ENCODE results near the gene BCOR. TPM values are rescaled to one million over a fixed set of nuclear protein-coding genes. Genes with fewer than 3 reads are reported as not detected.
A peak's percentile ranks its signal among the peaks of the same experiment; 100 is the strongest.

BCOR gene
- total RNA-seq, 2 experiments from 2014 or later, result 48.0 to 64.3 TPM

DNA sequence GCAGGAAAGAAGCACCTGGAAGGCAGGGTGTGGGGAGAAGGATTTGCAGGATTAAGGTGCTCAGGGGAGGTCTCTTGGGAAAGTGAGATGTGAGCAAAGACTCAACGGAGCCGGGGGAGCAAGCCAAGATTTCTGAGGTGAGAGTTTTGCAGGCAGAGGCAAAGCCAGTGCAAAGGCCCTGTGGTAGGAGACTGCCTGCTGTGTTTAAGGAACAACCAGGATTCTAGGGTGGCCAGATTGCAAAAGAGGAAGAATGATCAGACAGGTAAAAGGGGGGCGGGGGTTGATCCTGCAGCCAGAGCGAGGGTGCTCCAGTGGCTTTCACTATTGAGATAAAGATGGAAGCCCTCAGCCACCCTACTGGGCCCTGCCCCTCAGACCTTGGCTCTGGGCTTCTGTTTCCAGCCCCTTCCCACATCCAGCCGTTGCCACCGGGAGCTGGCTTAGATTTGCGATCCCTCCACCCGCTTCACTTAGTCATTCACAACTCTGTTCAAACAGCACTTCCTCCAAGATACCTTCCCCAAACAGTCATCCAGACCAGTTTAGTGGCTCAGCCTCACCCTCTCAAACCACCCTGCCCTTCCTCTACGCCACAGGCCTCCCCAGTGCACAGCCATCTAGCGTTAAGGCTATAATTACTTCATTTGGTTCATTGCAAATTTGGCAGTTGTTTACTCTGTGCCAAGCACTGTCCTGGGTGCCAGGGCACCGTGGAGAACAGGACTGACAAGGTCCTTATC is 23.3 kb upstream of the BCOR start:
- ChIA-PET POLR2A (no interaction called here), CTCF (ENCODE audit: unreplicated experiment) (no interaction called here)
- no peaks in the 10 kb centered on the region for H3K9me3 ChIP-seq (ENCODE audit: low read length)
- H3K4me2 ChIP-seq (ENCODE audit: low read length), result no peak overlapping the region; the same call in 1 of the 2 replicates
- no TSS peak for BruUV-seq (replicated peaks)
- H2AFZ ChIP-seq (ENCODE audit: low read length), result no peak overlapping the region
- H3K4me3 ChIP-seq (ENCODE audit: low read depth, low read length, poor library complexity, severe bottlenecking), result no peak overlapping the region
- intact Hi-C loops (cut with micrococcal nuclease; ENCODE audit: unreplicated experiment), result no loop called here
- no peaks in the 10 kb centered on the region for H3K9me2 ChIP-seq (ENCODE audit: insufficient read depth, low read length)
- no peaks in the 10 kb centered on the region for H3K36me3 ChIP-seq (ENCODE audit: insufficient read depth, low read length)
- H3K4me1 ChIP-seq (ENCODE audit: insufficient read depth, low read length, poor library complexity, severe bottlenecking), result peaks cover 44% of the 10 kb centered on the region
- TF ChIP-seq EZH2phosphoT487 (IDR thresholded peaks at IDR 0.05; ENCODE audit: borderline replicate concordance, low read depth, low read length), result no peak
- TF ChIP-seq, protein P1, sequence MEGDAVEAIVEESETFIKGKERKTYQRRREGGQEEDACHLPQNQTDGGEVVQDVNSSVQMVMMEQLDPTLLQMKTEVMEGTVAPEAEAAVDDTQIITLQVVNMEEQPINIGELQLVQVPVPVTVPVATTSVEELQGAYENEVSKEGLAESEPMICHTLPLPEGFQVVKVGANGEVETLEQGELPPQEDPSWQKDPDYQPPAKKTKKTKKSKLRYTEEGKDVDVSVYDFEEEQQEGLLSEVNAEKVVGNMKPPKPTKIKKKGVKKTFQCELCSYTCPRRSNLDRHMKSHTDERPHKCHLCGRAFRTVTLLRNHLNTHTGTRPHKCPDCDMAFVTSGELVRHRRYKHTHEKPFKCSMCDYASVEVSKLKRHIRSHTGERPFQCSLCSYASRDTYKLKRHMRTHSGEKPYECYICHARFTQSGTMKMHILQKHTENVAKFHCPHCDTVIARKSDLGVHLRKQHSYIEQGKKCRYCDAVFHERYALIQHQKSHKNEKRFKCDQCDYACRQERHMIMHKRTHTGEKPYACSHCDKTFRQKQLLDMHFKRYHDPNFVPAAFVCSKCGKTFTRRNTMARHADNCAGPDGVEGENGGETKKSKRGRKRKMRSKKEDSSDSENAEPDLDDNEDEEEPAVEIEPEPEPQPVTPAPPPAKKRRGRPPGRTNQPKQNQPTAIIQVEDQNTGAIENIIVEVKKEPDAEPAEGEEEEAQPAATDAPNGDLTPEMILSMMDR (conservative IDR thresholded peaks at IDR 0.05; ENCODE audit: low read length), result no peak
- DNase-seq (ENCODE audit: low spot score), result peak; percentile 37
- H3K27ac ChIP-seq (ENCODE audit: low read depth, low read length, poor library complexity, severe bottlenecking), result peak overlapping the region; percentile 43
- H3K79me2 ChIP-seq (ENCODE audit: insufficient read depth, low read depth, low read length), result no peaks in the 10 kb centered on the region
- no peaks in the 10 kb centered on the region for H4K20me1 ChIP-seq (ENCODE audit: insufficient read depth, low read length)

GRCh38 chrX:40117715-40118285 is 20.0 kb upstream of the BCOR start:
- ChIA-PET POLR2A (no interaction called here), CTCF (ENCODE audit: unreplicated experiment) (no interaction called here)
- TF ChIP-seq EZH2phosphoT487 (IDR thresholded peaks at IDR 0.05; ENCODE audit: borderline replicate concordance, low read depth, low read length), result no peak
- TF ChIP-seq, protein P1 (conservative IDR thresholded peaks at IDR 0.05; ENCODE audit: low read length), result no peak
- Histone ChIP-seq H4K20me1 (ENCODE audit: insufficient read depth, low read length) (no peaks in the 10 kb centered on the region), H3K27ac (ENCODE audit: low read depth, low read length, poor library complexity, severe bottlenecking) (no peak overlapping the region), H2AFZ (ENCODE audit: low read length) (no peak overlapping the region), H3K4me2 (ENCODE audit: low read length) (no peak overlapping the region), H3K9me2 (ENCODE audit: insufficient read depth, low read length) (no peaks in the 10 kb centered on the region), H3K79me2 (ENCODE audit: insufficient read depth, low read depth, low read length) (no peaks in the 10 kb centered on the region), H3K4me1 (ENCODE audit: insufficient read depth, low read length, poor library complexity, severe bottlenecking) (peaks cover 61% of the 10 kb centered on the region), H3K4me3 (ENCODE audit: low read depth, low read length, poor library complexity, severe bottlenecking) (no peak overlapping the region), H3K9me3 (ENCODE audit: low read length) (no peaks in the 10 kb centered on the region), H3K36me3 (ENCODE audit: insufficient read depth, low read length) (no peaks in the 10 kb centered on the region)
- BruUV-seq (replicated peaks), result no TSS peak
- intact Hi-C loops (cut with micrococcal nuclease; ENCODE audit: unreplicated experiment), result no loop called here
- DNase-seq (ENCODE audit: low spot score), result no peak

DNA sequence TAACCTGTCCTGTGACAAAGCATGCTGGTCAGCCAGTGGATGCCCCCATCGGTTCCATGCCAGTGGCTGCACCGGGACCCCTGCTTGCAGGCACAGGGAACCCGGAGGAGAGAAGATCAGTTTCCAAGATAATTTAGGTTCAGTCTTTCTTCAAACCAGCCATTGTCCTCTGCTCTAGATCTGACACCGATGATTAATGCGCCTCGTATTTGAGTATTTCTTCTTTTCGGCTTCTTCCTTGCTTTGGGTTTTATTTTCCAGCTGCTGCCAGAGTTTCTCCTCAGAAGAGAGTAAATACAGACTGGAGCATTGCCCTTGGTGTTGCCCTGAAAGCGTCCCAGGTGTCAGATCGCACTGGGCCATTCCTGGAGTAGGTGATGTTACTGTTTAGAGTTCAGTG is 19.2 kb upstream of the BCOR start:
- no peak for TF ChIP-seq EZH2phosphoT487 (IDR thresholded peaks at IDR 0.05; ENCODE audit: borderline replicate concordance, low read depth, low read length)
- TF ChIP-seq, protein P1 (conservative IDR thresholded peaks at IDR 0.05; ENCODE audit: low read length), result no peak
- no peaks in the 10 kb centered on the region for H3K79me2 ChIP-seq (ENCODE audit: insufficient read depth, low read depth, low read length)
- DNase-seq (ENCODE audit: low spot score), result no peak
- H3K4me3 ChIP-seq (ENCODE audit: low read depth, low read length, poor library complexity, severe bottlenecking), result no peak overlapping the region
- H3K27ac ChIP-seq (ENCODE audit: low read depth, low read length, poor library complexity, severe bottlenecking), result no peak overlapping the region
- no peaks in the 10 kb centered on the region for H3K9me3 ChIP-seq (ENCODE audit: low read length)
- peak overlapping the region; percentile 32; the same call in 1 of the 2 replicates for H3K4me2 ChIP-seq (ENCODE audit: low read length)
- no peaks in the 10 kb centered on the region for H4K20me1 ChIP-seq (ENCODE audit: insufficient read depth, low read length)
- intact Hi-C loops (cut with micrococcal nuclease; ENCODE audit: unreplicated experiment), result no loop called here
- ChIA-PET CTCF (ENCODE audit: unreplicated experiment) (no interaction called here), POLR2A (no interaction called here)
- H3K4me1 ChIP-seq (ENCODE audit: insufficient read depth, low read length, poor library complexity, severe bottlenecking), result peaks cover 60% of the 10 kb centered on the region
- H2AFZ ChIP-seq (ENCODE audit: low read length), result no peak overlapping the region
- no peaks in the 10 kb centered on the region for H3K36me3 ChIP-seq (ENCODE audit: insufficient read depth, low read length)
- no peaks in the 10 kb centered on the region for H3K9me2 ChIP-seq (ENCODE audit: insufficient read depth, low read length)
- BruUV-seq (replicated peaks), result no TSS peak
